ENCODE measurements around the gene SLC4A5.

The SLC4A5 gene

GRCh38 chr2:74201196-74201595 is 142.0 kb downstream of the SLC4A5 start:
- H4K8ac ChIP-seq (ENCODE audit: low read depth, low read length) = no peak overlapping the region
- no peak overlapping the region for H3K23ac ChIP-seq (ENCODE audit: low read length)
- peaks cover 8% of the 10 kb centered on the region for H3K79me2 ChIP-seq (ENCODE audit: control insufficient read depth, insufficient read depth, low read length, poor library complexity)
- no peak overlapping the region for H3K9ac ChIP-seq (ENCODE audit: low read length)
- H4K12ac ChIP-seq (ENCODE audit: low read depth, low read length) = no peak overlapping the region
- DNase-seq = no peak
- no peak overlapping the region for H2AFZ ChIP-seq (ENCODE audit: insufficient read depth, low read length, poor library complexity)
- H3K9me3 ChIP-seq (ENCODE audit: insufficient read depth, low read depth, low read length) = peaks cover 2% of the 10 kb centered on the region
- peaks cover 0 to 4% of the 10 kb centered on the region in 2 experiments for H3K36me3 ChIP-seq (ENCODE audit: control insufficient read depth in 1 of 2, insufficient read depth in 2 of 2, low read length in 2 of 2)
- H4K91ac ChIP-seq (ENCODE audit: low read depth, low read length) = no peak overlapping the region
- H3K14ac ChIP-seq (ENCODE audit: low read length) = no peak overlapping the region
- H2BK120ac ChIP-seq (ENCODE audit: insufficient read depth, low read length, poor library complexity) = no peak overlapping the region
- H3K18ac ChIP-seq (ENCODE audit: low read length) = no peak overlapping the region
- H3K4me2 ChIP-seq (ENCODE audit: low read length) = no peak overlapping the region
- no peak overlapping the region for H2BK5ac ChIP-seq (ENCODE audit: low read depth, low read length, poor library complexity)
- H3K4ac ChIP-seq (ENCODE audit: low read depth, low read length) = no peak overlapping the region
- H2BK12ac ChIP-seq (ENCODE audit: low read length) = no peak overlapping the region
- no peak overlapping the region for H3K4me3 ChIP-seq (ENCODE audit: low read depth, low read length)
- no CpG with 5 or more reads among the region's 3 CpGs for WGBS (ENCODE audit: extremely low coverage, insufficient coverage, insufficient read length)
- H2AK5ac ChIP-seq (ENCODE audit: low read length) = no peak overlapping the region
- H3K27ac ChIP-seq (ENCODE audit: low read depth, low read length) = no peak overlapping the region
- peaks cover 5 to 7% of the 10 kb centered on the region in 2 experiments for H3K4me1 ChIP-seq (ENCODE audit: control insufficient read depth in 1 of 2, insufficient read depth in 2 of 2, low read length in 2 of 2)
- no peaks in the 10 kb centered on the region for H3K27me3 ChIP-seq (ENCODE audit: insufficient read depth, low read length)
- H3K79me1 ChIP-seq (ENCODE audit: low read length) = peaks cover 4% of the 10 kb centered on the region

DNA sequence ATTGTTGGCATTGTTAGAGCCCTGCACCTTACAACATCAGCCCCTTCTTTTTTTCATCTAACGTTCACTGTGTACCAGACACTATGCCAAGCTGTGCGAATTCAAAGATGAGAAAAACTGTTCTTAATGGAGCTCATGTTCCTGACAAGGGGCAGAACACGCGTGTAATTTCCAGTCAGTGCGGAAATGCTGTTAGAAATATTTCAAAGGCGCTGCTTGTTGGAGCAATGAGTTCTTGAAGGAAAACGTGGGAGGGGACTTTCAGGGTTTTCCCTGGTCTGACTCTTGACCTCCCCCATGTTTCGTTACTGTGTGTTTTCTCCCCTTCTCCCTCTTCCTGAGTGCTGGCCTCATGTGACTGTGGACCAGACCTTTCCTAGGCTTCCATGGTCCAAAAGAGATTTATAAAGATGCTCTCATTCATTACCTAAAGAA is 143.3 kb downstream of the SLC4A5 start:
- Histone ChIP-seq H2AK5ac (ENCODE audit: low read length) (no peak overlapping the region), H3K36me3 (ENCODE audit: control insufficient read depth in 1 of 2, insufficient read depth in 2 of 2, low read length in 2 of 2) (peaks cover 0 to 4% of the 10 kb centered on the region in 2 experiments), H3K14ac (ENCODE audit: low read length) (no peak overlapping the region), H3K27me3 (ENCODE audit: insufficient read depth, low read length) (no peaks in the 10 kb centered on the region), H2BK120ac (ENCODE audit: insufficient read depth, low read length, poor library complexity) (no peak overlapping the region), H2BK5ac (ENCODE audit: low read depth, low read length, poor library complexity) (no peak overlapping the region), H4K8ac (ENCODE audit: low read depth, low read length) (no peak overlapping the region), H3K18ac (ENCODE audit: low read length) (no peak overlapping the region), H3K9me3 (ENCODE audit: insufficient read depth, low read depth, low read length) (peaks cover 2% of the 10 kb centered on the region), H4K12ac (ENCODE audit: low read depth, low read length) (no peak overlapping the region), H3K4me3 (ENCODE audit: low read depth, low read length) (no peak overlapping the region), H4K91ac (ENCODE audit: low read depth, low read length) (no peak overlapping the region), H3K4ac (ENCODE audit: low read depth, low read length) (peak overlapping the region; percentile 58), H3K23ac (ENCODE audit: low read length) (no peak overlapping the region), H3K4me2 (ENCODE audit: low read length) (peak overlapping the region; percentile 89), H3K79me1 (ENCODE audit: low read length) (peaks cover 4% of the 10 kb centered on the region), H2AFZ (ENCODE audit: insufficient read depth, low read length, poor library complexity) (no peak overlapping the region), H3K4me1 (ENCODE audit: control insufficient read depth in 1 of 2, insufficient read depth in 2 of 2, low read length in 2 of 2) (peaks cover 2 to 3% of the 10 kb centered on the region in 2 experiments), H2BK12ac (ENCODE audit: low read length) (no peak overlapping the region), H3K27ac (ENCODE audit: low read depth, low read length) (no peak overlapping the region), H3K9ac (ENCODE audit: low read length) (no peak overlapping the region), H3K79me2 (ENCODE audit: control insufficient read depth, insufficient read depth, low read length, poor library complexity) (peaks cover 8% of the 10 kb centered on the region)
- DNase-seq = peak in 1 of 2 donors; percentile 22
- WGBS (ENCODE audit: extremely low coverage, insufficient coverage, insufficient read length) = no CpG with 5 or more reads among the region's 8 CpGs

DNA sequence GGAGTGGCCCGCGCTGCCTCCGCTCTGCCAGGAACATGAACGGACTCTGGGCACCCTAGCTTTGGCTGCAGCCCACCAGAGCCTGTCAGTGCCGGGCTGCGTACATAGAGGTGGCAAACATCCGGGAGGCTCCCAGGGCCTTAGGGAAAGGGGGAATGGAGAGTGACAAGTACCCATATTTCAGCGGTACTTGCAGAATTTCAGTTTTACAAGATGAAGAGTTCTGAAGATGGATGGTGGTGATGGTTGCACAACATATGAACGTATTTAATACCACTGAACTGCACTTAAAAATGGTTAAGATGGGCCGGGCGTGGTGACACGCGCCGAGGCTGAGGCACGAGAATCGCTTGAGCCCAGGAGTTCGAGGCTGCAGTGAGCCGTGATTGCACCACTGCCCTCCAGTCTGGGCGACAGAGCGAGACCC is 143.9 kb downstream of the SLC4A5 start:
- peak overlapping the region; percentile 89 for H3K4me2 ChIP-seq (ENCODE audit: low read length)
- H2AK5ac ChIP-seq (ENCODE audit: low read length) = no peak overlapping the region
- peaks cover 2% of the 10 kb centered on the region for H3K9me3 ChIP-seq (ENCODE audit: insufficient read depth, low read depth, low read length)
- peak overlapping the region; percentile 90 for H3K4me3 ChIP-seq (ENCODE audit: low read depth, low read length)
- WGBS (ENCODE audit: extremely low coverage, insufficient coverage, insufficient read length) = no CpG with 5 or more reads among the region's 20 CpGs
- H3K79me2 ChIP-seq (ENCODE audit: control insufficient read depth, insufficient read depth, low read length, poor library complexity) = peaks cover 6% of the 10 kb centered on the region
- H3K79me1 ChIP-seq (ENCODE audit: low read length) = peaks cover 4% of the 10 kb centered on the region
- peaks cover 2 to 3% of the 10 kb centered on the region in 2 experiments for H3K4me1 ChIP-seq (ENCODE audit: control insufficient read depth in 1 of 2, insufficient read depth in 2 of 2, low read length in 2 of 2)
- peak overlapping the region; percentile 74 for H3K9ac ChIP-seq (ENCODE audit: low read length)
- no peak overlapping the region for H3K27ac ChIP-seq (ENCODE audit: low read depth, low read length)
- no peak overlapping the region for H2BK5ac ChIP-seq (ENCODE audit: low read depth, low read length, poor library complexity)
- no peak overlapping the region for H3K23ac ChIP-seq (ENCODE audit: low read length)
- peak overlapping the region; percentile 87 for H3K14ac ChIP-seq (ENCODE audit: low read length)
- H3K4ac ChIP-seq (ENCODE audit: low read depth, low read length) = peak overlapping the region; percentile 38
- H2BK120ac ChIP-seq (ENCODE audit: insufficient read depth, low read length, poor library complexity) = no peak overlapping the region
- no peak overlapping the region for H4K12ac ChIP-seq (ENCODE audit: low read depth, low read length)
- H2BK12ac ChIP-seq (ENCODE audit: low read length) = no peak overlapping the region
- DNase-seq = peak in 1 of 2 donors; percentile 56
- no peaks in the 10 kb centered on the region for H3K27me3 ChIP-seq (ENCODE audit: insufficient read depth, low read length)
- no peak overlapping the region for H4K91ac ChIP-seq (ENCODE audit: low read depth, low read length)
- no peak overlapping the region for H4K8ac ChIP-seq (ENCODE audit: low read depth, low read length)
- peaks cover 0 to 2% of the 10 kb centered on the region in 2 experiments for H3K36me3 ChIP-seq (ENCODE audit: control insufficient read depth in 1 of 2, insufficient read depth in 2 of 2, low read length in 2 of 2)
- H2AFZ ChIP-seq (ENCODE audit: insufficient read depth, low read length, poor library complexity) = peak overlapping the region; percentile 48
- no peak overlapping the region for H3K18ac ChIP-seq (ENCODE audit: low read length)

DNA sequence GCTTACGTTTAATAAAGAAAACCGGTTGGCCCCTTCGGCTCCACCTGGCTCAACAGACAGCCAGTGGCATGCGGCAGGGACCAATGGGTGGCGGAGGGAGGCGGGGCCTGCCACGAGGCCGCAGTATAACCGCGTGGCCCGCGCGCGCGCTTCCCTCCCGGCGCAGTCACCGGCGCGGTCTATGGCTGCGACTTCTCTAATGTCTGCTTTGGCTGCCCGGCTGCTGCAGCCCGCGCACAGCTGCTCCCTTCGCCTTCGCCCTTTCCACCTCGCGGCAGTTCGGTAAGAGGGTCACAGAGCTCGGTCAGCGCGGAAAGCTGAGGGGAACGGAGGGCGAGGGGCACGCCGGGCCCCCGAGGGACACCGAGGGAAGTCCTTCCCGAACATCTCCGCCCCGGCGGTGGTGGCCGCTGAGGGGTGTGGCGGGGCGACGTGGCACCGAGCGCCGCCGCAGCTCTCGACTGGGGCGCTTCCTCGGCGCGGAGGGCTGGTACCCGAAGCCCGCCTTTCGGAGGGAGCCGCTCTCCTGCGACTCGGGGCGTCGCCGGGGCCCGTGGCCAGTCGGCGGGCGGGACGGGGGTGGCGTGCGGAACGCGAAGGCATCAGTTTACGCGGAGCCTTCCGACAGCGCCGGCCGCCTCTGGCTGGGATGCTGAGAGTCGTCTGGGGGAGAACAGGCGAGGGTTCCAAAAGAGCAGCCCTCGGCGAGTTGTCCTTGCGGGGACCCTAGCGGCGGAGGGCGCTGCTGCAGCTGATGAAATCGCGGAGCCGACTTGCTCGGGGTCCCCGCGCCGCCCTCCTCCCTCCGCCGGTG is 144.5 kb downstream of the SLC4A5 start, which contains the start of gene MTHFD2:
Gene MTHFD2, plus strand, starts transcription at position 155 of the 814 bp plus-strand sequence. Its CDS starts 27 bp downstream, at position 182.
- H3K79me2 ChIP-seq (ENCODE audit: control insufficient read depth, insufficient read depth, low read length, poor library complexity) = peaks cover 6% of the 10 kb centered on the region
- H3K23ac ChIP-seq (ENCODE audit: low read length) = no peak within 1 kb of the TSS
- H3K18ac ChIP-seq (ENCODE audit: low read length) = peak within 1 kb of the TSS; percentile 76
- peak within 1 kb of the TSS; percentile 0 for H2BK12ac ChIP-seq (ENCODE audit: low read length)
- H3K4me1 ChIP-seq (ENCODE audit: control insufficient read depth in 1 of 2, insufficient read depth in 2 of 2, low read length in 2 of 2) = peaks cover 2 to 3% of the 10 kb centered on the region in 2 experiments
- H2AFZ ChIP-seq (ENCODE audit: insufficient read depth, low read length, poor library complexity) = peak within 1 kb of the TSS; percentile 89
- H3K9ac ChIP-seq (ENCODE audit: low read length) = peak within 1 kb of the TSS; percentile 83
- H3K4ac ChIP-seq (ENCODE audit: low read depth, low read length) = peak within 1 kb of the TSS; percentile 76
- H3K36me3 ChIP-seq (ENCODE audit: control insufficient read depth in 1 of 2, insufficient read depth in 2 of 2, low read length in 2 of 2) = peaks cover 0 to 2% of the 10 kb centered on the region in 2 experiments
- H3K27me3 ChIP-seq (ENCODE audit: insufficient read depth, low read length) = no peaks in the 10 kb centered on the region
- peak within 1 kb of the TSS; percentile 72 for H3K27ac ChIP-seq (ENCODE audit: low read depth, low read length)
- peak; percentile 98 to 99 for DNase-seq
- H3K4me3 ChIP-seq (ENCODE audit: low read depth, low read length) = peak within 1 kb of the TSS; percentile 90
- peak within 1 kb of the TSS; percentile 78 for H4K12ac ChIP-seq (ENCODE audit: low read depth, low read length)
- peak within 1 kb of the TSS; percentile 18 for H2BK5ac ChIP-seq (ENCODE audit: low read depth, low read length, poor library complexity)
- H2BK120ac ChIP-seq (ENCODE audit: insufficient read depth, low read length, poor library complexity) = peak within 1 kb of the TSS; percentile 83
- no CpG with 5 or more reads among the region's 96 CpGs for WGBS (ENCODE audit: extremely low coverage, insufficient coverage, insufficient read length)
- peak within 1 kb of the TSS; percentile 77 for H4K91ac ChIP-seq (ENCODE audit: low read depth, low read length)
- peak within 1 kb of the TSS; percentile 63 for H2AK5ac ChIP-seq (ENCODE audit: low read length)
- peaks cover 2% of the 10 kb centered on the region for H3K9me3 ChIP-seq (ENCODE audit: insufficient read depth, low read depth, low read length)
- H3K14ac ChIP-seq (ENCODE audit: low read length) = peak within 1 kb of the TSS; percentile 87
- H3K4me2 ChIP-seq (ENCODE audit: low read length) = peak within 1 kb of the TSS; percentile 89
- H3K79me1 ChIP-seq (ENCODE audit: low read length) = peaks cover 4% of the 10 kb centered on the region
- H4K8ac ChIP-seq (ENCODE audit: low read depth, low read length) = peak within 1 kb of the TSS; percentile 82

Data from trophoblast cell (in vitro differentiated cells and primary cell).